UCSD-AML1 (cell line): ENCODE data around the gene CDKN2C.
A peak's percentile ranks its signal among the peaks of the same experiment; 100 is the strongest.

ENCODE experiments used
- DNase-seq: peaks from one replicate; lab custom pipeline; 2025; ENCODE audit not compliant: unreplicated experiment; lab: John Stamatoyannopoulos, UW

CDKN2C gene

GRCh38 chr1:50964863-50965262 is 5.2 kb upstream of the CDKN2C start:
- DNase-seq, result no peak

- DNase-seq, result no peak
These were observed 3.1 kb upstream of the CDKN2C start for GRCh38 chr1:50966991-50967390.

- no peak for DNase-seq
These were observed 2.5 kb upstream of the CDKN2C start for GRCh38 chr1:50967416-50968157.

GRCh38 chr1:50968158-50968820 is 1.8 kb upstream of the CDKN2C start:
- peak; percentile 90 for DNase-seq

GRCh38 chr1:50968821-50969610 is 1.0 kb upstream of the CDKN2C start:
- peak; percentile 66 for DNase-seq

- DNase-seq, result no peak
These were observed 453 bp downstream of the CDKN2C start for GRCh38 chr1:50970509-50970887.

GRCh38 chr1:50970931-50971582 is 1.0 kb downstream of the CDKN2C start:
- no peak for DNase-seq

GRCh38 chr1:50971748-50972305 is 1.8 kb downstream of the CDKN2C start:
- DNase-seq, result no peak

- DNase-seq, result no peak
These were observed 2.7 kb downstream of the CDKN2C start for GRCh38 chr1:50972766-50973165.

GRCh38 chr1:50973255-50973654 is 3.2 kb downstream of the CDKN2C start:
- DNase-seq, result no peak

GRCh38 chr1:50973875-50974617 is 4.0 kb downstream of the CDKN2C start:
- DNase-seq, result peak; percentile 9

GRCh38 chr1:50974618-50974935 is 4.5 kb downstream of the CDKN2C start:
- DNase-seq, result no peak

- DNase-seq, result no peak
These were observed 5.4 kb downstream of the CDKN2C start for GRCh38 chr1:50975436-50975835.

- DNase-seq, result peak; percentile 11
These were observed 6.3 kb downstream of the CDKN2C start for GRCh38 chr1:50976111-50976889.

- peak; percentile 60 for DNase-seq
These were observed 7.0 kb downstream of the CDKN2C start for GRCh38 chr1:50976890-50977574.

GRCh38 chr1:50977575-50978143 is 7.6 kb downstream of the CDKN2C start:
- DNase-seq, result peak; percentile 27

GRCh38 chr1:50978144-50978851 is 8.3 kb downstream of the CDKN2C start:
- peak; percentile 22 for DNase-seq
